ENCODE results near the gene ANKRD65. TPM values are rescaled to one million over a fixed set of nuclear protein-coding genes. Genes with fewer than 3 reads are reported as not detected.

The ANKRD65 gene
- total and polyA plus RNA-seq, 2 experiments from 2014 or later: 0.32 to 0.60 TPM

GRCh38 chr1:1393428-1393827, 27.6 kb downstream of the ANKRD65 start:
- Histone ChIP-seq H3K27ac (no peak overlapping the region), H3K4me3 (no peak overlapping the region), H3K27me3 (no peaks in the 10 kb centered on the region), H3K9me3 (ENCODE audit: low read depth) (no peaks in the 10 kb centered on the region), H3K36me3 (peaks cover 69% of the 10 kb centered on the region), H3K4me1 (ENCODE audit: low read depth) (peaks cover 7% of the 10 kb centered on the region)
- DNase-seq (ENCODE audit: low read depth in 1 of 2, low spot score in 1 of 2): no peak
- no peak for TF ChIP-seq CTCF (IDR thresholded peaks at IDR 0.05; ENCODE audit: low read depth, low read length)

- no peak for TF ChIP-seq CTCF (IDR thresholded peaks at IDR 0.05; ENCODE audit: low read depth, low read length)
- Histone ChIP-seq H3K4me1 (ENCODE audit: low read depth) (peaks cover 4% of the 10 kb centered on the region), H3K4me3 (no peak overlapping the region), H3K27ac (no peak overlapping the region), H3K9me3 (ENCODE audit: low read depth) (no peaks in the 10 kb centered on the region), H3K27me3 (no peaks in the 10 kb centered on the region), H3K36me3 (peaks cover 73% of the 10 kb centered on the region)
- no peak for DNase-seq (ENCODE audit: low read depth in 1 of 2, low spot score in 1 of 2)
Observed at GRCh38 chr1:1393014-1393413, 28.1 kb downstream of the ANKRD65 start.

GRCh38 chr1:1391225-1391624, 29.9 kb downstream of the ANKRD65 start:
- H3K4me1 ChIP-seq (ENCODE audit: low read depth): no peaks in the 10 kb centered on the region
- no peak for TF ChIP-seq CTCF (IDR thresholded peaks at IDR 0.05; ENCODE audit: low read depth, low read length)
- peaks cover 84% of the 10 kb centered on the region for H3K36me3 ChIP-seq
- no peak overlapping the region for H3K27ac ChIP-seq
- no peak overlapping the region for H3K4me3 ChIP-seq
- DNase-seq (ENCODE audit: low read depth in 1 of 2, low spot score in 1 of 2): no peak
- no peaks in the 10 kb centered on the region for H3K9me3 ChIP-seq (ENCODE audit: low read depth)
- H3K27me3 ChIP-seq: no peaks in the 10 kb centered on the region

- no peaks in the 10 kb centered on the region for H3K27me3 ChIP-seq
- TF ChIP-seq CTCF (IDR thresholded peaks at IDR 0.05; ENCODE audit: low read depth, low read length): no peak
- no peak for DNase-seq (ENCODE audit: low read depth in 1 of 2, low spot score in 1 of 2)
- no peaks in the 10 kb centered on the region for H3K9me3 ChIP-seq (ENCODE audit: low read depth)
- H3K27ac ChIP-seq: no peak overlapping the region
- H3K4me3 ChIP-seq: no peak overlapping the region
- H3K36me3 ChIP-seq: peaks cover 83% of the 10 kb centered on the region
- no peaks in the 10 kb centered on the region for H3K4me1 ChIP-seq (ENCODE audit: low read depth)
Observed at GRCh38 chr1:1390675-1391074, 30.4 kb downstream of the ANKRD65 start.

GRCh38 chr1:1388078-1388472, 33.0 kb downstream of the ANKRD65 start:
- Histone ChIP-seq H3K9me3 (ENCODE audit: low read depth) (no peaks in the 10 kb centered on the region), H3K27me3 (no peaks in the 10 kb centered on the region), H3K4me1 (ENCODE audit: low read depth) (no peaks in the 10 kb centered on the region), H3K4me3 (no peak overlapping the region), H3K36me3 (peaks cover 62% of the 10 kb centered on the region), H3K27ac (no peak overlapping the region)
- no peak for DNase-seq (ENCODE audit: low read depth in 1 of 2, low spot score in 1 of 2)
- TF ChIP-seq CTCF (IDR thresholded peaks at IDR 0.05; ENCODE audit: low read depth, low read length): no peak
